Stimulated activated CD8-positive, alpha-beta memory T cell treated with anti-CD3 and anti-CD28 coated beads, Interleukin-12 subunit alpha, Interleukin-12 subunit beta, amount 100 ng/mL, for 4 hours (primary cell): ENCODE data around the gene EZH1.
A peak's percentile ranks its signal among the peaks of the same experiment; 100 is the strongest.
"Not testable (repeated sequence)": the region's sequence is repeated elsewhere in the genome, so short reads cannot be mapped to it uniquely, and the experiment has no call there.

Source experiments
- DNase-seq: peaks from one replicate; pipeline ENCODE4 v3.0.0-alpha.2; 2020; ENCODE audit warnings: low read depth

EZH1 gene

DNA sequence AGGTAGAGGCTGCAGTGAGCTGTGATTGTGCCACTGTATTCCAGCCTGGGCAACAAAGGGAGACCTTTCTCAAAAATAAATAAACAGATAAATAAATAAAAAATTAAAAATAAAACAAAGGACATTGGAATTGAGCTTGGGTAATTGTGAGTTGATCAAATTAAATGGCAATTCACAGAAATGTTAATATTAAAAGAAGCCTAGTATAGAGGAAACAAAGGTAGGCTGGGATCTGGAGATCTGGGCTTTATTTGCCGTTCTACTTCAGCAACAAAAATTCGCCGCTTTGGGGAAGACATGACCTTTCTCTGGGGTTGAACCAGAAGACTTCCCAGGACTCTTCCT, 28.1 kb upstream of the EZH1 start:
- DNase-seq: no peak

DNA sequence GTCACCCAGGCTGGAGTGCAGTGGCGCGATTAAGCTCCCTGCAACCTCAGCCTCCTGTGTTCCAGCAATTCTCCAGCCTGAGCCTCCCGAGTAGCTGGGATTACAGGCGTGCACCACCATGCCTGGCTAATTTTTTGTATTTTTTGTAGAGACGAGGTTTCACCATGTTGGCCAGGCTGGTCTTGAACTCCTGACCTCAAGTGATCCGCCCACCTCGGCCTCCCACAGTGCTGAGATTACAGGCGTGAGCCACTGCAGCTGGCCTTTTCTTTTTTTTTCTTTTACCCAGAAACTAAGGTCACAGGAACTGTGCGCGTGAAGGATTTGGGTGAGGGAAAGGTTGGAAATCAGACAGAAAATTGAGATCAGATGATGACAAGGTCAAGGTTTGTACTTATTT, 25.1 kb upstream of the EZH1 start:
- DNase-seq: not testable (repeated sequence)

DNA sequence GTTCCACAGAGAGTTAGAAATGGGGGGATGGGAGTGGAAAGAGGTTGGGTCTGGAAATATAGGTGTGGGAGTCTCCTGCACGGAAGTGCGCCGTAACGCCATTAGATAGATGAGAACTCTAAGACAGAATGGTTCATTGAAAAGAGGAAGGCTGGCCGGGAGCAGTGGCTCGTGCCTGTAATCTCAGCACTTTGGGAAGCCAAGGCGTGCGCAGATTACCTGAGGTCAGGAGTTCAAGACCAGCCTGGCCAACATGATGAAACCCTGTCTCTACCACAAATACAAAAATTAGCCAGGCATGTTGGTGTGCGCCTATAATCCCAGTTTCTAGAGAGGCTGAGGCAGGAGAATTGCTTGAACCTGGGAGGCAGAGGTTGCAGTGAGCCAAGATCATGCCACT, 23.2 kb upstream of the EZH1 start:
- not testable (repeated sequence) for DNase-seq

DNA sequence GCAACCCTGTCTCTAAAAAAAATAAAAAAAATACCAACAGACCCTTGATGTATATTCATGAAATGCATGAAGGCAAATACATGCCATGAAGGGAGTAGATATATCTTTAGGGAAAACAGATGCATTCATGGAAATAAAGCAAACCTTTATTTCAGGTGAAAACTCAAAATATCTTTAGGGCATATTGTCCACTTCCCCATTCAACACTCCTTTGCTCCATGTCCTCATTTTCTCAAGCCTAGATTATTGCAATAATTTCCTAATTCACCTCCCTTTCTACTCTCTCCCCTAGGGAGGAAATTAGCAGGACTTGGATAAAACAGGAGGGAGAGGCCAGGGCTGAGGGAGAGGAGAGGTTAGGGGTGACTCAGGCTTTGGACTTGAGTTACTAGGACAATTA, 22.7 kb upstream of the EZH1 start:
- no peak for DNase-seq

DNA sequence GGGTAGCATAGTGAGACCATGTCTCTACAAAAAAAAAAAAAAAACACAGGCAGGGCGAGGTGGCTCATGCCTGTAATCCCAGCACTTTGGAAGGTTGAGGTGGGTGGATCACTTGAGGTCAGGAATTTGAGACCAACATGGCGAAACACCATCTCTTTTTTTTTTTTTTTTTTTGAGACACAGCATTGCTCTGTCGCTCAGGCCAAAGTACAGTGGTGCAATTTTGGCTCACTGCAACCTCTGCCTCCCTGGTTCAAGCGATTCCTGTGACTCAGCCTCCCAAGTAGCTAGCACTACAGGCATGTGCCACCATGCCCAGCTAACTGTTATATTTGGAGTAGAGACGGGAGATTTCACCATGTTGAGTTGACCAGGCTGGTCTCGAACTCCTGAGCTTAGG, 21.3 kb upstream of the EZH1 start:
- no peak for DNase-seq

DNA sequence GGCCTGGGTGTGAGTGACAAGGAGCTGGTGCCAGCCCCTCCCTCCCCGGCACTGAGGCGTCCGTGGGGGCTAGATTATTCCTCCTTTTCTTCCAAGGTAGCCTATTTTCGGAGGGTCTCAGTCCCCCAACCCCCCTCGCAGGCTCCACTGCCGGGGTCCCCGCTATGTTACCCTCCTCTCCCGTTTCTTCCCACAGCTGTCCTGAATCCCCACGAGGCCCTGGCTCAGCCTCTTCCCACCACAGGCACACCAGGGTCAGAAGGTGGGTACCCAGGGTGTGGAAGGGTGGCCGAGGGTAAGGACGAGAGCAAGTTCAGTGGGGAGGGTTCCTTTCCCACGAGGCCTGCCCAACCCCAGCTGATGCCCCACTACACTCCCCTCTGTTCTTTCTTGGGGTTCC, 16.8 kb upstream of the EZH1 start:
- DNase-seq: no peak

DNA sequence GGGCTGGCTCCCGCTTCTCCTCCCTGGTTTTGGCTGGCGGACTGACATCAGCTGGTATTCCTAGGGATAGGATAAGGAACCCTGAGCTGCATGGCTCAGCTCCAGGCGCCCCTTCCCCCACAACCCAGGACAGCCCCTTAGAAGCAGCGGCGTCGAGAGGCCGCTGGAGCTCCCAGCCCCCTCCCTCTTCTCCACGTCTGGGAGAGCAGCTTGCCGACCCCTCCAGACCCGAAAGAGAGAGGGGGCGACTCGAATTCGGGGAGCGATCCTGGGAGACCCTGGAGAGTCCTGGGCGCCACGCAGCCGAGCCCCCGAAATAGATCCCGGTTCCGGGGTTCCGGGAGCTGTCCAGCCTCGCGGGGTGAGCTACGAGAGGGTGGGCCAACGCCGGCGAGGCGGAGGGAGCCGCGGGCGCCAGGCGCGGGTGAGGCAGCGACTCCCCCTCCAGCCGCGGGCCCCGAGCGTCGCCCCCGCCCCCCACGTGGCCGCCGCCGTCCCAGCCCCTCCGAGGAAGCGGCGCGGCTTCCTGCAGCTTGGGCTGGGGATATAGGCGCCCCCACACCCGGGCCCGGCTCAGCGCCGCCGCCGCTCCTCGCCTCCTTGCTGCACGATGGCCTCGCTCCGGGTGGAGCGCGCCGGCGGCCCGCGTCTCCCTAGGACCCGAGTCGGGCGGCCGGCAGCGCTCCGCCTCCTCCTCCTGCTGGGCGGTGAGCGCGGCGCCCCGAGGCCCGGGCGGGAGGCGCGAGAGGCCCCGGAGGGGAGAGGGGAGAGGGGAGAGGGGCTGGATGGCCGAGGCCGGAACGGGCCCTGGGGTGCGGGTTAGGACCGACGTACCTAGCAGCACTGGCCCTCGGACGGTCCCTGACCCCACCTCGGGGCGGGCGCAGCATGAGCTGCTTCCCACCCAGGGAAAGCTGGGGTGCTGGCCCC, 16.1 kb upstream of the EZH1 start, which contains the start of gene RAMP2:
TSS of gene RAMP2 (plus strand) at position 576 of the 930 bp plus-strand sequence. CDS start at position 611, 35 bp downstream.
- no peak for DNase-seq

DNA sequence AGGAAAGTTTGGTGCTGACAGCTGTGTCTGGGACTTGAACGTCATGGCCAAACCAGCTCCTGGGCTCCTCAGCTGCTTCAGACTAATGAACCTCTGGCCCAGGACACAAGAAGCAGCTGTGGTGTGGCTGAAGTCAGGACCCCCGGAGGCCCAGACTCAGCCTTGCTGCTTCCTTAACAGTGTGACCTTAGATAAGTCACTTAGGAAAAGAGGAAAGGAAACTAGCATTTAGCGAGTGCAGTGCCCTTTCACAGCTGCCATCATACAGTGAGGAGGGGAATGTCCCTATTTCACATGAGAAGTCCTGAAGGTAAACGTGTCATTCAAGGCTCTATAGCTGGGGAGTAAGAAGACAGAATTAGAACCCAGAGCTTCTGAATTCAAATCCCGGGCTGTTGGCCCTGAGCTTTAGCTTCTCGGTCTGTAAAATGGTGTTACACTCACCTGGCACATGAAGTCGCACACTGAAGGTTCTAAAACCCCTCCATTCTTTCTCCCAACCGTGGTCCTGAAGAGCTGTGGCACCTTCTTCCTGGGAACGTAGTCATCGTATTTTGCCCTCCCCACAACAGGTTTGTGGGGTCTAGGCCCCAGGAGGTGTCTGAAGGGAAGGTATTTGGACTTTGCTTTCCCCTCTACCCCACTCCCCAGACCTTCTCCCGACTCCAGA, 15.3 kb upstream of the EZH1 start:
- no peak for DNase-seq

DNA sequence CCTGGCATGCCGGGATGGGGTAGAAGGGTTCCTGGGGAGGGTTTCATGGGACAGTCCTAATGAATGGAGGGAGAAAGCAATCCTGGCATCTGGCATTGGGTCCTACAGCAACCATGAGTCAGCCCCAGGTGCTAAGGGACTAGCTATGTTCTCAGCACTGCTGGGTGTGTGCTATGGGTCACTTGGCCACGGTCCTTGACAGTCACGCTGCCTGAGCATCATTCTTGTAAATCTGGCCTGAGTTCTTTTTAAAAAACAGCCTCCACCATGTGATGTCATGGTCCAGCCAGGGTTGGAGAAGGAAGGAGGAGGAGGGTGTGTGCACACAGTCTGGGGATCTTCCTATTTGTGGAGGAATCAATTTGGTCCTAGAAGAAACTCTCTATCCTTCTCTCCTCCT, 9.9 kb upstream of the EZH1 start:
- DNase-seq: no peak

DNA sequence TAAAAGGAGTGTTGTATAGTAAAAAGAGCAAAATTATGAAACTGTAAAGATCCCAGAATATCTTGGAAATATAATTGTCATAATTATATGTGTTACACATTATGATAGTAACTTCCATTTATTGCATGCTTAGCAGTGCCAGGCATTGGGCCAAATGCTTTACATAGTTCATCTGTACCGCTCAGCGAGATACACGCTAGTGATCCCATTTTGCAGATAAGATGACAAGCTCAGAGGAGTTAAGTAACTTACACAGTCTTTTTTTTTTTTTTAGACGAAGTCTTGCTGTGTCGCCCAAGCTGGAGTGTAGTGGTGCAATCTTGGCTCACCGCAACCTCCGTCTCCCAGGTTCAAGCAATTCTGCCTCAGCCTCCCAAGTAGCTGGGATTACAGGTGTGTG, 6.8 kb upstream of the EZH1 start:
- DNase-seq: no peak

DNA sequence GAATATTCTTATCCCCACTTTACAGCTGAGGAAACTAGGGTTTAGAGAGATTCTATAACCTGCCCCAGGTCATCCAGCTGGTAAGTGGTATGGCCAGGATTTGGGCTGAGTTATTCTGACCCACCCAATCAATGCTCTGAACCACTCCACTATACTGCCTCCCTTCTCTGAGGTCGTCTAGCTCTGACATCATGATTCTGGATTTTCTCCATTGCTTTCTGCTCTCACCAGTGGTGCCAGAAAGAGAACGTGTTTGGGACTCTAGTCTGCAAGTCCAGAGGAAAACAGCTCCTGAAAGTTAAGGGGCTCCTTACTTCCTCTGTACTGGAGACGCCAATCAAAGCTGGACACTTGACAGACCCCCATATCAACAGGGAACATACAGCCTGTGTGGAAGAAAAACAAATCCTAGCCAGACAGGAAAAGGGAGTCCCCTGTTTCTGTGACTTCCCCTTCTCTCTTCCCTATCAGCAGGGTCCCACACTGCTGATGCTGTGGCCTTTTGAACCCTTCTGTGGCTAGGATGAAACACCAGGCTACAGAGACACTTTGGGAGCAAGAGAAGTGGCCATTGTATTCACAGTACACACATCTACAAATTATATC, 6.0 kb upstream of the EZH1 start:
- no peak for DNase-seq

DNA sequence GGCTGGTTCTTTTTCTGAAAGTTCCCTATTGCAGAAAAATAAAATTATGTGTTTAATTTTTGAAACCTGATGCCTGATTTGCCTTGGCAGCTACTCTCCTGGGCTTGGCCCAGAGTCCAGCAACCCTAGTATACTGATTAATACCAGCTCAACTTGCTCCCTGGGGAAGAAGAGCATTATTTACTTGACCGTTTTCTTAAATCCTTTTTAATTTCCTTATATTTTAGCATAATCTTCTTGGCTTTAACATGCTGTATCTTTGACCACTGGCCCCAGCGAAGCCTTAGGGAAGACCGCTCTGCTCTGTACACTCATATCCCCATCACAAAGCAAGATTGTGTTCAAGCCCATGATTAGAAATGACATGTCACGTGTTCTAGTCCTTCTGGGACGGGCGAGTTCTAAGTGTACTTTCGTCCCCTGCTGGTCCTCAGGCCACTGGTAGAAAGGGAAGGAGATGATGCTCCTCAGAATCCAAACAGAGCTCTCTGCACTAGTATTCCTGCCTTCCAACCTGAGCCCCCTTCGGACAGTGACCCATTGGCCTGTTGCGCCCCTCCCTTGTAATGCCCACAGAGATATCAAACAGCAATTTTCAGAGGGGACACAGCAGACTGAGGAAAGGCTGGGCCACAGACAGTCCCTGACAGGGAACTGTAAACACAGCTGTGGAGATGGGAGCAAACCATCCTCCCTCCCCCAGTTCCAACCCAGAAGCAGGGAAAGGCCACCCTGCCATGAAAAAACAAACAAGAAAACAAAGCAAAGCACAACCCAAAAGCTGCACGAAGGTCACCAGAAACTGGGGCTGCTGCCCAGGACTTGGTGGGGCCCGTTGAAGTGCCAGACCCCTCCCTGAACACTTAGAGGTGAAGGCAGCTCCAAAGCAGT, 4.3 kb upstream of the EZH1 start:
- no peak for DNase-seq

DNA sequence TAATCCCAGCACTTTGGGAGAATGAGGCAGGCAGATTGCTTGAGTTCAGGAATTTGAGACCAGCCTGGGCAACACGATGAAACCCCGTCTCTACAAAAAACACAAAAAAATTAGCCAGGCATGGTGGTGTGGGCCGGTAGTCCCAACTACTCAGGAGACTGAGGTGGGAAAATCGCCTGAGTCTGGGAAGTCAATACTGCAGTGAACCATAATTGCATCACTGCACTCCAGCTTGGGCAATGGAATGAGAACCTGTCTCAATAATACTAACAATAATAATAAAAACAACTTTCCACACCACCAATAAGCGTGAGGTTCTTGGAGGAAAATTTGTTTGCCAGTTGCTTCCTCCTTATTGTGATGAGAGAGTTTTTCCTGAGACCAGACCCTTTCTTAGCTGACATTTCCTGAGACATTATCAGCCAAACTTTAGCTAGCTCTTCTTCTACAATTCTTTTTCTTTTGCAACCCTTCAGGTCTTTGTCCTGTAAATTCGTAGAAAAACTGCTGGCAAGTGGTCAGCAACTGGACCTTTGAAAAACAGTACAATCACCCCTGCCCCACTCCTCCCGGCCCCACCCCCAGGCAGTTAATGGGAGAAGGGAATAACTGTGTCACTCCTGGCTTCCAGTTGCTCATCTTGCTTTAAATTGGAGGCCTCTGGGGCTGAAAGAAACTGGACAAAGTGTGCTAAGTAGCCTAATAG, 3.5 kb upstream of the EZH1 start:
- no peak for DNase-seq

DNA sequence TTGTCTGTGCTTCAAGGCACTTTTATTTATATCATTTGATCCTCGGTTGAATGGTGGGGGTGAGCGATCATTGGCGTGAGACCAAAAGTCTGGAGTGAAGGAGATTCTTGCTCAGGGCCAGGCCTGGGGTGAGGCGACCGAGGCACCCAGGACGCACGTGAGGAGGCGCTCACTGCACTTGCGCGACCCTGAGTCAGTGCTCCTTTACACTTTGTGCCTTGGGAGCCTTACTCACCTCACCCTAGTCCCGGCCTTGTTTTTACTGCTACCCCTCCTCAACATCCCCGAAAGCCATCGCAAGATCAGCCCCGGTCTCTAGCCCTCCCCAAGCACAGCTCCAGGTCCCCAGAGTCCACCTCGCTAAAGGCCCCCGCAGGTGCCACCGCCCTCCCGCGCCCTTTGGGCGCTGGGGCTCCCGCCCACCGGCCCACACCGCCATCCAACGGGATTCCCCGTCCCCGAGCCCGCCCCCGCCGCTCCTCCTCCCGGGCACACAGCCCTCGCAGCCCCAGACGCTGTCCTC, 496 bp downstream of the EZH1 start:
- DNase-seq: peak; percentile 64

DNA sequence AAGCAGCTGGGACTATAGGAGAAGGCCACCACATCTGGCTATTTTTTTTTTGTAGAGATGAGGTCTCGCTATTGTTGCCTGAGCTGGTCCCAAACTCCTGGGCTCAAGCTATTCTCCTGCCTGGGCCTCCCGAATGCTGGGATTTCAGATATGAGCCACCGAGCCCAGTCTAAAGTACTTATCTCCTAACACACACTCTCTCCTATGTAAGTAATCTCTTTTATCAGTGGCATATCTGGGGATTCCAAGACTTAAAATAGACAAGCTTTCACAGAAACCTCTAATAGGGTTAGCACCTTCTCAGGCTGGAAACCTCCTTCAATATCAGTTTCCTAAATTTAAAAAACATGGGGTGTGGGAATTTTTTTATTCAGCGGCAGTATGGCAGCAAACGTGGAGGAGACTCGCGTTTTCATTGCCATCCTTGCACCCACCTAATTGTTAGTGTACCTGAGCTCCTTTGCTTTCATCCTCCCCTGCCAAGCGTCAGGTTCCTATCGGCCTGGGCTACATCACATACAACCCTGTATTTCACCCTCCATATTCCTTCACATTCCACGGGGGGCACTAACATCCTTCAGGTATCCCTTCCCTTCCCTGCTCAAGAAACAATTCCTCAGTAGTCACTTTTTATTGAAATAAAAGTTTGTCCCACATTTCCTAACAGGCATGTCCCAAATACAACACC, 1.1 kb downstream of the EZH1 start:
- DNase-seq: no peak

DNA sequence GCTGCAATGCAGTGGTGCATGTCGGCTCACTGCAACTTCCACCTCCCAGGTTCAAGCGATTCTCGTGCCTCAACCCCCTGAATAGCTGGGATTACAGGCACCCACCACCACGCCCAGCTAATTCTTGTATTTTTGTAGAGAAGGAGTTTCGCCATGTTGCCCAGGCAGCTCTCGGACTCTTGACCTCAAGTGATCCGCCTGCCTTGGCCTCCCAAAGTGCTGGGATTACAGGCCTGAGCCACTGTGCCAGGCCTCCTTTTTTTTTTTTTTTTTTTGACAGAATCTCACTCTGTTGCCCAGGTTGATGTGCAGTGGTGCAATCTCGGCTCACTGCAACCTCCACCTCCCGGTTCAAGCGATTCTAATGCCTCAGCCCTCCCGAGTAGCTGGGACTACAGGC, 1.9 kb downstream of the EZH1 start:
- DNase-seq: not testable (repeated sequence)

DNA sequence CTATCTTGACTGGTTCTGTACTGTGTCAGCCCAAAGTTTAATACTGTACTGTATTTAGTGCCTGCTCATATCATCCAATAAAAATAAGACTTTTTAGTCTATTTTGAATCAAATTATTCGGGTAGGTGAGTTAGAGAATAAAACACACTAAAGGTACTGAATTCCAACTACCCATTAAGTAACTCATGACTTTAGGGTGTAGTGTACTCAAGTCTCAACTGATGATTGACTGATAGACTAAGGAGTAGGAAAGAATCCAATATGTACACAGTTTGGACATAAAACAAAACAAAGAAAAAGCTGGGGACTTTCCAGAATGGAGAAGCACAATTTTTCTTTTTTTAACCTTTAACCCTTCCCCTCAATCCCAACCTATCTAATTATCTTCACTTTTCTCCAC, 4.1 kb downstream of the EZH1 start:
- no peak for DNase-seq

DNA sequence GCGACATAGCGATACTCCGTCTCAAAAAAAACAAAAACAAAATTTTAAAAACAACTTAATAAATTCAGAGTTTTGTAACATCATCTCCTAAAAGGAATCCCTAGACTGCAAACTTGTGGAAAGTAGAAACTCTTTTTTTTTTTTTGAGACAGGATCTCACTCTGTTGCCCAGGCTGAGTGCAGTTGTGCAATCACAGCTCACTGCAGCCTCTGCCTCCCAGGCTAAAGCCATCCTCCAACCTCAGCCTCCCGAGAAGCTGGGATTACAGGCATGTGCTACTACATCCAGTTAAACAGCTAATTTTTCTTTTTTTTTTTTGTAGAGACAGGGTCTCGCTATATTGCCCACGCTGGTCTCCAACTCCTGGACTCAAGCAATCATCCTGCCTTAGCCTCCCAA, 19.7 kb downstream of the EZH1 start:
- no peak for DNase-seq

DNA sequence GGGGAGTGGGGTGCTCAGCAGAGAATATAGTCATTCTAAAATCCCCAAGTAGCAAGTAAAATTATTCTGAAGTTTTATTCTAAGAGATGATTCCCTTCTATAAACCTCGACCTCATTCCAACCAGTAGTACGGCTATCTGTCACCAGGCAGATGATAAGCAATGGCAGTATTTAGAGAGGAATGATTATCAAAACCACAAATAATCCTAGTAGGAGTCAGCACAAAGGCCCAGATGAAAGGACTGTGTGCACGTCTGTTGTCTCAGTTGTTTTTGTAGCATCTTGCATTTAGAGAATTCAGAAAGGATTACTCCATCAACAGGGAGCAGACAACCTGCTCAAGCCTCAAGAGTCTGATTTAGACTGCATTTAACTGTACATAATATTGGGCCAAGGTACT, 21.2 kb downstream of the EZH1 start:
- DNase-seq: no peak

DNA sequence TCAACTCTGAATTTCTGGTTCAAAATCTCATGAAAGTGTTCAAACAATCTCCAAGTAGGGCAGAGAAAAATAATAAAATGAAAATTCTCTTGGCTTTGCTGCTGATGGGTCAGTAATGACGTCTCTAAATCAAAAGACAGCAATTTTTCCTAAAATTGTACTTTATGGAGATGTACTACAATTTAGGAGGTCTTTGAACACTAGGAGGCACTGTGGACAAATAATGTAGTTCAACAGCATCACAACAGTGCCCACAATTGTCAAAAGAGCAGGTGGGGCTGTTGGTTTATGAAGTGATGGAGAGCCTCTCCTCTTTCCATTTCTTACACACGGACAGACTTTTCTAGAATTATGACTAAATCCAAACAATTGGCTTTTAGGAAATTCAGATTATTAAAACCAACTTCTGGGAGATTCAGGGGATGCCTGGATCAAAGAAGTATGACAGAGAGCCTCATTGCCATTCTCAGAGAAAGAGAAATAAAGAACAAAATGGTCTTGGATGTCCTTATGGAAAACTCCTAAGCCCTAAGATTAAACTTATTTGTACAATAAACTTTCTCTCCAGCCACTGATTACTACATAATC, 23.8 kb downstream of the EZH1 start:
- no peak for DNase-seq
